Stimulated activated effector memory CD8-positive, alpha-beta T cell treated with anti-CD3 and anti-CD28 coated beads, Interleukin-12 subunit alpha, Interleukin-12 subunit beta, amount 100 ng/mL, for 72 hours (primary cell): ENCODE data around the gene ISL1.

Experiments used
- ATAC-seq: fragments of 150-1000 bp; cut with Tn5 transposase; 2 replicates; pipeline ENCODE4 v1.10.0; 2021
- DNase-seq, 2 donors: peaks; one replicate each; pipeline ENCODE4 v3.0.0; 2021 to 2022; ENCODE audit warnings: low spot score in 2 of 2
- H3K27ac Mint-ChIP-seq: one replicate; pipeline ENCODE4 v1.8.0; 2022; ENCODE audit warnings: mild to moderate bottlenecking, mixed read lengths
- H3K36me3 Mint-ChIP-seq: one replicate; pipeline ENCODE4 v1.8.0; 2022; ENCODE audit warnings: mild to moderate bottlenecking, mixed read lengths
- H3K4me1 Mint-ChIP-seq: one replicate; pipeline ENCODE4 v1.8.0; 2022; ENCODE audit warnings: mixed read lengths
- H3K4me3 Mint-ChIP-seq: one replicate; pipeline ENCODE4 v1.8.0; 2022; ENCODE audit warnings: mild to moderate bottlenecking, mixed read lengths
- H3K9me3 Mint-ChIP-seq: one replicate; pipeline ENCODE4 v1.8.0; 2022; ENCODE audit warnings: mixed read lengths

Gene ISL1

DNA sequence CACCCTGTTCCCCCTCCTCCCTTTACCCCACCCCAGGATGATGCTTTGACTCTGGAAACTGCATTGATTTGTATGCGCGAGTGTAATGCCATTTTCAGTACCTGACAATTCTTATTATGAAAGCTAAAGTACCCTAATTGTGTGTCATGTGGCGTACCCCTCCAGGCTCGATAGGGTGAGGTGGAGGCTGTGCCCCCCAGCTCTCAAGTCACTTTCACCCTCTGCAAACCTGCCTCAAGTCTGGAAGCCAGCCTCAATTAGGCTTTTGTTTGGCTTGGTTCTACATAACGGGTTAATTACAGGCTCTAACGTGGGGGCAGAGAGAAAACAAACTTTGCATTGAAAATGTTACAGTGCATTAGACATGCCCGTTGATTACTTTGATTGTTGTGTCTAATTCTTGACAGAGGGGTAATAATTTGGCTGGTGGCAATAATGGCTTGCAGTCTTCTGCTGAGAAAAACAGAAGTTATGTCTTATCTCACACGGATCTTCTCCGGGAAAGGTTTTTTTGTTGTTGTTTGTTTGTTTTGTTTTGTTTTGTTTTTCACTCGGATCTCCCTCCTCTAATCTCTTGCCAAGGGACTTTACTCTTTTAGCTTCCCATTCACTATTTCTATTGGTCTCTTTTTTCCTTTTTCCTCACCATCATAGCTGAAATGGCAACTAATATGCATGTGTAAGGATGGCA lies 12.6 kb downstream of the ISL1 start:
- Mint-ChIP-seq H3K4me1 (no peaks in the 10 kb centered on the region), H3K36me3 (no peaks in the 10 kb centered on the region), H3K27ac (no peak overlapping the region), H3K9me3 (peaks cover 11% of the 10 kb centered on the region), H3K4me3 (no peak overlapping the region)
- ATAC-seq (no peak), DNase-seq (no peak)

DNA sequence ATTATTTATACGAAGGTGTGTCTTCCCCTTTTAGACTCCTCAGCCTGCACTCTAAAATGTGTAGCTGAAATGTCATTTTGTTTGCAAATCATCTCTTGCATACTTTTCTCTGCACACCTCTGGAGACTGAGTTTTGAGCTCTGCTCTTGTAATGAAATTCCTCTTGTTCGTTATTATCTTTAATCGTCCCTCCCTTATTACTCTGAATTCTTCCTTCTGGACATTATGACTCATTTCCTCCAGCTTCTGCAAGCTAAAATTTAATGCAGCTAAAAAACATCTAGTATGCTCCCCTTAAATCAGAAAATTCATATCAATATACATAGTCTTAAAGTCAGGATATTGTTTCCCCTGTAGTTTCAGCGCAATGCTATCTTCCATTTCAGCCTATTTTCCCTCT lies 13.5 kb downstream of the ISL1 start:
- no peaks in the 10 kb centered on the region for H3K36me3 Mint-ChIP-seq
- H3K4me3 Mint-ChIP-seq: no peak overlapping the region
- DNase-seq (no peak), ATAC-seq (no peak)
- H3K4me1 Mint-ChIP-seq: no peaks in the 10 kb centered on the region
- peaks cover 8% of the 10 kb centered on the region for H3K9me3 Mint-ChIP-seq
- H3K27ac Mint-ChIP-seq: no peak overlapping the region

DNA sequence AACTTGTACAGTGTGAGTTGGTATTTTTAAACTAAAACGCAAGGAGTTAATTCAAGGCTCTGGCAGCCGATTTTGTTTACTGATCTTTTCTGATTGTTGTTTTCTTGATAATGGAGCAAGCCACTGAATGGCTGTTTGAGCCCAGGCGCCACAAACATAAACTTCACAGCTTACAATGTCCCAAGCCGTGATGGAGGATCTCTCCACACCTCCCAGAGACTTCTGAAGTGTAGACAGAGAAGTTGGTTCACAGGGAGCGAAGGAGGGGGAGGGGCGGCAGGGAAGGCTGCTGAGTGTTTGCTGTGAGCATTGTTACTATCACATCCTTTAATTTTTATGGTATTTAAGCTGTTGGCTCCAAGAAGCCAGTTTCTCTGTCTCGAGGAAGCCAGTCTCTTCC lies 14.7 kb downstream of the ISL1 start:
- Mint-ChIP-seq H3K27ac (no peak overlapping the region), H3K9me3 (peaks cover 4% of the 10 kb centered on the region), H3K4me3 (no peak overlapping the region), H3K4me1 (no peaks in the 10 kb centered on the region), H3K36me3 (no peaks in the 10 kb centered on the region)
- ATAC-seq (no peak), DNase-seq (no peak)

DNA sequence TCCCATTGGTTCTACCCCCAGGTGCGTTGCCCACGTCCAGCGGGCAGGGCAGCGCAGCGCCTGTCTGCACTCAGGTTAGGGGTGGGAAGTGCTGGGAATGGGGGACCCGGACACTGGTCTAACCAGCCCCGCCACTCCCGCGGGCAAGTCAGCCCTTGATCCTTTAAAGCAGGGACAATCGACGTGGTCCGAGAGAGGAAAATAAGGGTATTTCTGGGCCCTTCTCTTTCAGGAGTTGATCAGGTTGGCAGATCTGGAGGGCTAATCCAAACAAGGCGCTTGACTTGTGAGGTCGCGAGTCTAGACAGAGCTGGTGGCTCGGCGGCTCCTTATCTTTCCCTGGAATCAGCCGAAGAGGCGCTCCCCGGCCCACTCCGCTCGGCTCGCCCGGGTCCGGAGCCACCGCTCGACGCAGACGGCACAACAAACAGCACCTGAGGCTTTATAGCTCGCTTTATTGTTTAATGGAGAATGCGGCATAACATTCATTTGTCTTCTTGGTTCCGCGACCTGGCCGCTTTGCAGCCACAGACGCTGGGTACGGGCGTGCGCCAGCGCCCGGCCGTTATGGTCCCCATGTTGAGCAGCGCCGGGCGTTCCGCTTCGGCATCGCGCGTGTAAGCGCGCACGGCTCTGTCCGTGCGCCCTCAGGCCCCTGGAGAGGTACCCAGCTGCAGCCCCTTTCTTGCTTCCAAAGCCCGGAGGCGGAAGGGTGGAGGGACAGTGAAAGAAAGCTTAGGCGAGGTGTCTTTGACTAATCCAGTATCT lies 15.8 kb downstream of the ISL1 start:
- DNase-seq (no peak), ATAC-seq (no peak)
- Mint-ChIP-seq H3K4me1 (no peaks in the 10 kb centered on the region), H3K36me3 (no peaks in the 10 kb centered on the region), H3K4me3 (no peak overlapping the region), H3K27ac (no peak overlapping the region), H3K9me3 (peaks cover 4% of the 10 kb centered on the region)

DNA sequence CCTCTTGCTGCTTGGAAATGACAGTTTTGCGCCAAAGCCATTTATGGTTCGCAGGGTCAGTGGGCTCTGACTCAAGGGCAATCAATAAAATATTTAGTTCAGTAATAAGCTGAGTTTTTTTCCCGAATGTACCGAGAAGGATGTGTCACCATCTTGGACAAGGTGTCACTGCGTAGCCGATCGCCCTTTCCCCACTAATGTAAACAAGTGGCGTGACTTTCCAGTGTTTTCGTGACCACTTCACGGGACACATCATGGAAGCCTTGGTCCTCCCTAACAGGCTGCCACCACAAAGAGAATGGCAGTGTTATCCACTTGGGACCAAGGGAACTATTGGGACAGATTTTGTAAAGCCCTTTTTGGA lies 16.4 kb downstream of the ISL1 start:
- H3K27ac Mint-ChIP-seq: no peak overlapping the region
- H3K36me3 Mint-ChIP-seq: no peaks in the 10 kb centered on the region
- DNase-seq (no peak), ATAC-seq (no peak)
- no peaks in the 10 kb centered on the region for H3K4me1 Mint-ChIP-seq
- H3K4me3 Mint-ChIP-seq: no peak overlapping the region
- H3K9me3 Mint-ChIP-seq: peaks cover 4% of the 10 kb centered on the region

DNA sequence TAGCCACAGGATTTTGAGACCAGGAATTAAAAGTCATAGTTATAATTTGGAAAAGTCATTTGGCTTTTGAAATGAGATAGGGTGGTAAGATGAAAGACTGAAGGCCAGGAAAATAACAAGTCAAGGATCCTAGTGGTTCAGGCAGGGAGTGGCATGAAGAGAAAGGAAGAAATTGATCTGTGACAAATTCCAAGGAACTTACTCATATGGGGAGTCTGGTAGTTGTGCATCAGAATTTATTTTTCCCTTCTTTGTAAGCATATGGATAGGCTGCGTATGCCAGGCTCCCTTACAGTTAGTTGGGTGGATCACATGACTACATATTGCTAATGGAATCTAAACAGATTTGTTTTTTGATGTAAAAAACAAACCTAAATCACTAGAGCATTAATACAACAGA lies 21.0 kb downstream of the ISL1 start:
- Mint-ChIP-seq H3K36me3 (no peaks in the 10 kb centered on the region), H3K4me1 (no peaks in the 10 kb centered on the region), H3K4me3 (no peak overlapping the region), H3K9me3 (peaks cover 5% of the 10 kb centered on the region), H3K27ac (no peak overlapping the region)
- ATAC-seq: no peak
- no peak for DNase-seq

DNA sequence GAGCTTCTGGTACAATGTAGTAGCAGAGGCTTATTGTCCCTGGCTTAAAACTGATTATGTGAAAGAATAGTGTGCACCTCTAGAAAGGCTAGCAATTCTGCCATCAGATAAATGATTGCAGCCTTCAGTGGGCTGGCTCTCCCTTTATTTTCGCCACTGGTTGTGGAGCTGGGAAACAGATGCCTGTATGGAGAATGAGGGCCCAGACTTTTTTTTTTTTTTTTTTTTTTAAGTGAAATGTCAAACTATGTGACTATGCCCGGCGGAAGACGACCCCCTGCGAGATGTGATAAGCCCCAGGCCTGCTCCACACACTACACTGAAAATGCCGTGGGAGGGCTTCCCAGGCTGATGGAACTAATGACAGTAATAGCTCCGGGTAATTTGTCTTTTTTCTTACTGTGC lies 28.7 kb downstream of the ISL1 start:
- peaks cover 10% of the 10 kb centered on the region for H3K9me3 Mint-ChIP-seq
- DNase-seq (no peak), ATAC-seq (no peak)
- H3K27ac Mint-ChIP-seq: no peak overlapping the region
- H3K4me1 Mint-ChIP-seq: no peaks in the 10 kb centered on the region
- H3K36me3 Mint-ChIP-seq: no peaks in the 10 kb centered on the region
- no peak overlapping the region for H3K4me3 Mint-ChIP-seq

- no peak for ATAC-seq
- no peak for DNase-seq
- H3K4me1 Mint-ChIP-seq: no peaks in the 10 kb centered on the region
- no peaks in the 10 kb centered on the region for H3K36me3 Mint-ChIP-seq
- H3K9me3 Mint-ChIP-seq: peaks cover 13% of the 10 kb centered on the region
- no peak overlapping the region for H3K4me3 Mint-ChIP-seq
- no peak overlapping the region for H3K27ac Mint-ChIP-seq
Observed at GRCh38 chr5:51414516-51414915, 31.3 kb downstream of the ISL1 start.

- H3K9me3 Mint-ChIP-seq: peaks cover 12% of the 10 kb centered on the region
- no peak overlapping the region for H3K4me3 Mint-ChIP-seq
- DNase-seq (no peak), ATAC-seq (no peak)
- H3K27ac Mint-ChIP-seq: no peak overlapping the region
- H3K36me3 Mint-ChIP-seq: no peaks in the 10 kb centered on the region
- no peaks in the 10 kb centered on the region for H3K4me1 Mint-ChIP-seq
Observed at GRCh38 chr5:51416149-51416548, 32.9 kb downstream of the ISL1 start.

- no peak overlapping the region for H3K27ac Mint-ChIP-seq
- H3K4me3 Mint-ChIP-seq: no peak overlapping the region
- DNase-seq (no peak), ATAC-seq (no peak)
- no peaks in the 10 kb centered on the region for H3K4me1 Mint-ChIP-seq
- no peaks in the 10 kb centered on the region for H3K36me3 Mint-ChIP-seq
- H3K9me3 Mint-ChIP-seq: peaks cover 22% of the 10 kb centered on the region
Observed at GRCh38 chr5:51433052-51433710, 49.9 kb downstream of the ISL1 start.

- ATAC-seq (no peak), DNase-seq (no peak)
- no peaks in the 10 kb centered on the region for H3K36me3 Mint-ChIP-seq
- H3K9me3 Mint-ChIP-seq: peaks cover 15% of the 10 kb centered on the region
- H3K4me1 Mint-ChIP-seq: no peaks in the 10 kb centered on the region
- H3K27ac Mint-ChIP-seq: no peak overlapping the region
- H3K4me3 Mint-ChIP-seq: no peak overlapping the region
Observed at GRCh38 chr5:51439232-51439631, 56.0 kb downstream of the ISL1 start.
